Activated CD8-positive, alpha-beta T cell treated with anti-CD3 and anti-CD28 coated beads for 36 hours (primary cell): ENCODE data around the gene ERC2. TPM values are rescaled to one million over a fixed set of nuclear protein-coding genes. Genes with fewer than 3 reads are reported as not detected.

Source experiments
- ATAC-seq: fragments of 200-7000 bp; cut with Tn5 transposase; one replicate; pipeline ENCODE4 v1.10.0; 2021; ENCODE audit warnings: mild to moderate bottlenecking, moderate library complexity
- CTCF ChIA-PET: fragments of 350-600 bp; sonication (Branson Sonifier 250); formaldehyde crosslinking; loops from one replicate; lab custom pipeline; 2021; ENCODE audit warnings: antibody characterized with exemption; lab: Charles Lee
- POLR2A ChIA-PET: fragments of 350-600 bp; sonication (Branson Sonifier 250); formaldehyde crosslinking; loops from one replicate; lab custom pipeline; 2021; ENCODE audit warnings: antibody characterized with exemption; lab: Charles Lee
- DNase-seq: peaks from one replicate; pipeline ENCODE4 v3.0.0-alpha.2; 2020
- H3K27ac Mint-ChIP-seq: one replicate; pipeline ENCODE4 v1.8.0; 2021; ENCODE audit warnings: mild to moderate bottlenecking, mixed read lengths
- H3K27me3 Mint-ChIP-seq: one replicate; pipeline ENCODE4 v1.8.0; 2021; ENCODE audit warnings: mixed read lengths
- H3K36me3 Mint-ChIP-seq: one replicate; pipeline ENCODE4 v1.8.0; 2021; ENCODE audit warnings: low read depth, mixed read lengths
- H3K4me1 Mint-ChIP-seq: one replicate; pipeline ENCODE4 v1.8.0; 2021; ENCODE audit warnings: low read depth, mixed read lengths
- H3K4me3 Mint-ChIP-seq: one replicate; pipeline ENCODE4 v1.8.0; 2021; ENCODE audit warnings: mild to moderate bottlenecking, moderate library complexity, mixed read lengths
- H3K9me3 Mint-ChIP-seq: one replicate; pipeline ENCODE4 v1.8.0; 2021; ENCODE audit warnings: mixed read lengths
- intact Hi-C: fragments of 100-400 bp; cut with micrococcal nuclease; formaldehyde crosslinking; loops from one replicate; pipeline ENCODE4 v1.10.0; 2022
- total RNA-seq, 2 experiments: library from RNA; stranded (reverse); gene quantifications; one replicate each; pipeline ENCODE4 v1.2.3, GENCODE V29; 2021
- TF ChIP-seq, protein P1 (sequence below): fragments of 200-600 bp; IDR thresholded peaks from one replicate; pipeline ENCODE4 v1.8.0; 2022; ENCODE audit warnings: antibody characterized with exemption, mild to moderate bottlenecking

Gene ERC2
- total RNA-seq, 2 experiments from 2014 or later = 0.18 to 0.52 TPM

DNA sequence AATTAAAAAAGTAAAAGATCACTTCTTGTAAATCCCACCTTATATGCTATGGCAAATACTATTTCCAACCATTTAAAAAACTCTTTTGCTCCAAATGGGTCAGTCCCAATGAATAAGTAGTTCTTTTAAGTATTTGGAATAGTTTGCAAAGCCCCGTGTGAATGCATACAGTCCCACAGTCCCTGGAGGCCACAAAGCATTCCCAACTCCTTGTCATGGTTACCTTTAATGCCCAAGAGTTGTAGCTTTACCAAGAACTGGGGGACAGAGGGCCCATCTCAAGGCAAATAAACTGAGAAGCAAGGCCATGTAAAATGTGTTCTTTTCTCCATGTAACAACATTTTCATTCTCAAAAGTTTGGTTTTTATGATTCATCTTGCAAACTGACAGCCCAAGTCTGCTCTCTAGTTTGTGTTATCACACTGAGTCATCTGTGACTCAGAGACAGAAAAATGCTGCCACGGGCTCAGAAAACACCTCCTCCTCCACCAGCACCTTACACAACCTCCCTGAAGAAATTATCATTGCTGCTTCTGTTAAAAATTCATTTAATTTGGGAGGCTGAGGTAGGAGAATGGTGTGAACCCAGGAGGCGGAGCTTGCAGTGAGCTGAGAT lies 336.2 kb downstream of the ERC2 start:
- CTCF ChIA-PET = no interaction called here
- no peak overlapping the region for H3K27ac Mint-ChIP-seq
- ATAC-seq = peak; percentile 56

GRCh38 chr3:56130036-56130435 lies 338.2 kb downstream of the ERC2 start:
- no peak for DNase-seq
- Mint-ChIP-seq H3K4me1 (peaks cover 3% of the 10 kb centered on the region), H3K27me3 (no peaks in the 10 kb centered on the region), H3K27ac (no peak overlapping the region), H3K36me3 (no peaks in the 10 kb centered on the region), H3K4me3 (no peak overlapping the region), H3K9me3 (no peaks in the 10 kb centered on the region)
- no peak for ATAC-seq
- POLR2A ChIA-PET = no interaction called here
- CTCF ChIA-PET = no interaction called here
- intact Hi-C loops = no loop called here
- TF ChIP-seq, protein P1, sequence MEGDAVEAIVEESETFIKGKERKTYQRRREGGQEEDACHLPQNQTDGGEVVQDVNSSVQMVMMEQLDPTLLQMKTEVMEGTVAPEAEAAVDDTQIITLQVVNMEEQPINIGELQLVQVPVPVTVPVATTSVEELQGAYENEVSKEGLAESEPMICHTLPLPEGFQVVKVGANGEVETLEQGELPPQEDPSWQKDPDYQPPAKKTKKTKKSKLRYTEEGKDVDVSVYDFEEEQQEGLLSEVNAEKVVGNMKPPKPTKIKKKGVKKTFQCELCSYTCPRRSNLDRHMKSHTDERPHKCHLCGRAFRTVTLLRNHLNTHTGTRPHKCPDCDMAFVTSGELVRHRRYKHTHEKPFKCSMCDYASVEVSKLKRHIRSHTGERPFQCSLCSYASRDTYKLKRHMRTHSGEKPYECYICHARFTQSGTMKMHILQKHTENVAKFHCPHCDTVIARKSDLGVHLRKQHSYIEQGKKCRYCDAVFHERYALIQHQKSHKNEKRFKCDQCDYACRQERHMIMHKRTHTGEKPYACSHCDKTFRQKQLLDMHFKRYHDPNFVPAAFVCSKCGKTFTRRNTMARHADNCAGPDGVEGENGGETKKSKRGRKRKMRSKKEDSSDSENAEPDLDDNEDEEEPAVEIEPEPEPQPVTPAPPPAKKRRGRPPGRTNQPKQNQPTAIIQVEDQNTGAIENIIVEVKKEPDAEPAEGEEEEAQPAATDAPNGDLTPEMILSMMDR = no peak

More for the DNA sequence above, 336.2 kb downstream of the ERC2 start:
- Mint-ChIP-seq H3K9me3 (no peaks in the 10 kb centered on the region), H3K36me3 (no peaks in the 10 kb centered on the region), H3K4me3 (no peak overlapping the region), H3K27me3 (no peaks in the 10 kb centered on the region), H3K4me1 (peaks cover 3% of the 10 kb centered on the region)
- intact Hi-C loops = no loop called here
- peak; percentile 9 for DNase-seq
- POLR2A ChIA-PET = no interaction called here
- TF ChIP-seq, protein P1 = no peak

DNA sequence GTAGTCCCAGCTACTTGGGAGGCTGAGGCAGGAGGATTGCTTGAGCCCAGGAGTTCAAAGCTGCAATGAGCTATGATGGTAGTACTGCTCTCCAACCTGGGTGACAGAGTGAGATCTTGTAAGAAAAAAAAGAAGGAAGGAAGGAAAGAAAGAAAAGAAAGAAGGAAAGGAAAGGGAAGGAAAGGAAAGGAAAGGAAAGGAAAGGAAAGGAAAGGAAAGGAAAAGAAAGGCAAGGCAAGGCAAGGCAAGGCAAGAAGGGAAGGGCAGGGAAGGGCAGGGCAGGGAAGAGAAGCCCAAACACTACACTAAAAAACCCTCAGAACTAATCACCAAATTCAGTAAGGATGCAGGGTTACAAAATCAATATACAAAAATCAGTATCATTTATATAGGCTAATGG lies 341.6 kb downstream of the ERC2 start:
- H3K4me1 Mint-ChIP-seq = no peaks in the 10 kb centered on the region
- H3K9me3 Mint-ChIP-seq = no peaks in the 10 kb centered on the region
- ATAC-seq (no peak), DNase-seq (no peak)
- intact Hi-C loops = no loop called here
- CTCF ChIA-PET = no interaction called here
- TF ChIP-seq, protein P1 = no peak
- POLR2A ChIA-PET = no interaction called here
- H3K36me3 Mint-ChIP-seq = no peaks in the 10 kb centered on the region
- no peak overlapping the region for H3K27ac Mint-ChIP-seq
- no peaks in the 10 kb centered on the region for H3K27me3 Mint-ChIP-seq
- no peak overlapping the region for H3K4me3 Mint-ChIP-seq

DNA sequence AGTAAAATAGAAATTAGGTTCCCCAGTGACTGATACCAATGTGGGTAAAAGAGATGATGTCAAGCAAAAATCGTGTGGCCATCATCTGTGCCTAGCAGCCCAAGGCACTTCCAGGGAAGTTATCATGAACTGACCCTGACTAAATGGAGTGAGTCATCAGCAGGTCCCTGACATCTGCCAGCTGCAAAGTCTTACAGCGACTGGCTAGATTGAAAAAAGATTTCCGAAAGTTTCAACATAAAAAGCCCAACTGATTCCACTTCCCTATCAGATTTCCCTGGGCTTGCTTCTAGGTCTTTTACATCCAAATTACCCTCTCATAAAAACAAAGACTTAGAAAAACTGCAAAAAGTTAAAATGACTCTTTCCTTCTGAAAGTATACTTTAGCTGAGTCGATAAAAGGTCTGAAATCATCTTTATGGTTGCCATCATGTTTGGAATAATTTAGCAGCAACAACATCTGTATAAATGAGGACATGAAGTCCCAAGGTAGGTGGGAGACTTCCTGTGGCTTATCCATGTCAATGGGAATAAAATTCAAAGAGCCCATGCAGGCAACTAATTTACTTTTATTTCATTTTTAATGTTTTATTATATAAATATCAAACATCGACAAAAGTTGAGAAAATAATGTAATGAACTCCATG lies 342.8 kb downstream of the ERC2 start:
- ATAC-seq (no peak), DNase-seq (no peak)
- no peaks in the 10 kb centered on the region for H3K9me3 Mint-ChIP-seq
- no peak overlapping the region for H3K27ac Mint-ChIP-seq
- no peaks in the 10 kb centered on the region for H3K4me1 Mint-ChIP-seq
- intact Hi-C loops = no loop called here
- TF ChIP-seq, protein P1 = no peak
- no peaks in the 10 kb centered on the region for H3K27me3 Mint-ChIP-seq
- H3K36me3 Mint-ChIP-seq = no peaks in the 10 kb centered on the region
- CTCF ChIA-PET = no interaction called here
- no peak overlapping the region for H3K4me3 Mint-ChIP-seq
- POLR2A ChIA-PET = no interaction called here

DNA sequence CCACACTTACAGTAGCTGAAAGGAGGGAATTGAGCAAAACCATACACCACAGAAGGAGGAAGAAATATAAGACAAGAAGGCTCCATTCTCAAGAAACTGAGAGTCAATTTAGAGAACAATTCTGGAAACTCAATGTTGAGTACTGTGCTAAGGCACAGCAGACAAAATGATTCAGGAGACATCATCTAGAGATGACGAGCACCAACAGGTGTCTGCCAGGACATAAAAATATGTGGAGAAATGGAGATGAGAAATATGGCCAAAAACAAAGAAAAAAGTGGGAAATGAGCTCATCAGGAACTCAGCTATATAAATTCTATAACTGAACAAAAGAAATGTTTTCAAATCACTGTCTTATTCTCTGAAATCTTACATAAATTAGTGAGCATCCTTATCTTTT lies 343.7 kb downstream of the ERC2 start:
- Mint-ChIP-seq H3K36me3 (no peaks in the 10 kb centered on the region), H3K27me3 (no peaks in the 10 kb centered on the region), H3K9me3 (no peaks in the 10 kb centered on the region), H3K27ac (no peak overlapping the region), H3K4me3 (no peak overlapping the region), H3K4me1 (no peaks in the 10 kb centered on the region)
- TF ChIP-seq, protein P1 = no peak
- POLR2A ChIA-PET = no interaction called here
- intact Hi-C loops = no loop called here
- no peak for DNase-seq
- CTCF ChIA-PET = no interaction called here
- no peak for ATAC-seq
